NCI-H345 treated with DMSO at 0.1 percent for 48 hours (cell line): Measurements from ENCODE around the gene MAPRE2.

Experiments
- DNase-seq: peaks from one replicate; lab custom pipeline; 2025; ENCODE audit not compliant: unreplicated experiment; lab: John Stamatoyannopoulos, UW

Gene MAPRE2

GRCh38 chr18:35061336-35061735 is 20.1 kb downstream of the MAPRE2 start:
- DNase-seq: no peak

- DNase-seq: no peak
Observed at GRCh38 chr18:35061804-35062203, 20.6 kb downstream of the MAPRE2 start.

- no peak for DNase-seq
Observed at GRCh38 chr18:35062408-35062807, 21.2 kb downstream of the MAPRE2 start.

- no peak for DNase-seq
Observed at GRCh38 chr18:35063875-35064690, 22.9 kb downstream of the MAPRE2 start.

GRCh38 chr18:35067454-35067853 is 26.2 kb downstream of the MAPRE2 start:
- no peak for DNase-seq

- DNase-seq: no peak
Observed at GRCh38 chr18:35071819-35072247, 30.6 kb downstream of the MAPRE2 start.

- DNase-seq: no peak
Observed at GRCh38 chr18:35072616-35073015, 31.4 kb downstream of the MAPRE2 start.

GRCh38 chr18:35073186-35074105 is 32.2 kb downstream of the MAPRE2 start:
- DNase-seq: no peak

DNA sequence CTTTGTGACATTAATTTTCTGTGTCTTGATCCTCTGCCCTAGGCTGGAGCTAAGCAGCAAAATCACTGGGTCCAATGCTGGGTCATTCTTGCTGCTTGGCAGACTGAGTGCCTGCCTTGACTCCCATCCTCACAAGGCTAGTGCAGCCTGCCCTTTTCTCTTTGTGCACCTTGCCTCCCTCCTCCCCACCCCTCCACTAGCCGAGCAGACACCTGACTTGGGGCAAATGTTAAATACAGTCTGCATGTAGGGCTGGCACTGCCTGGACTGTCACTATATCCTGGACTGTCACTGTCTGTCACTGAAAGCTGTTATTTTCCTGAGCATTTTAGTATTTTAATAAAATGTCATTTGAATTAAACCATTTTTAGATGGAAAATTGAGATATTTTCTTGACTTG is 33.4 kb downstream of the MAPRE2 start:
- DNase-seq: no peak

GRCh38 chr18:35075132-35075531 is 33.9 kb downstream of the MAPRE2 start:
- no peak for DNase-seq

- DNase-seq: no peak
Observed at GRCh38 chr18:35076135-35076924, 35.1 kb downstream of the MAPRE2 start.

DNA sequence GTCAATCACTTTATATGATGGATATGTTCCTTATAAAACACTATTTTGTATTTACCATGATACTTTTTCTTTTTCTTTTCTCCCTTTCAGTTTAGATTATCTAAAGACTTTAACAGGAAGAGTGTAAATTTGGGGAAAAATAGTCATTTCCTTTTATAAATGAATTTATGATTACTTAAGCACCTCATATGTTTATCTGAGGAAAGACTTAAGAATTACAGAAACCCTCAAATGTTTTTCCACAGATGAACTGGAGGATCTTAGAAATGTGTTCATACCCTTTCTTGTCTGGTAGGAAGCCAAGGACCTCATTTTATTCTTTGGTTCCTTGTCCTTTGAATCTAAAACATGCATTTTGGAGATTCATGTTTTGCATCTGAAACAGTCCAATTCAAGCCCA is 36.7 kb downstream of the MAPRE2 start:
- DNase-seq: no peak

DNA sequence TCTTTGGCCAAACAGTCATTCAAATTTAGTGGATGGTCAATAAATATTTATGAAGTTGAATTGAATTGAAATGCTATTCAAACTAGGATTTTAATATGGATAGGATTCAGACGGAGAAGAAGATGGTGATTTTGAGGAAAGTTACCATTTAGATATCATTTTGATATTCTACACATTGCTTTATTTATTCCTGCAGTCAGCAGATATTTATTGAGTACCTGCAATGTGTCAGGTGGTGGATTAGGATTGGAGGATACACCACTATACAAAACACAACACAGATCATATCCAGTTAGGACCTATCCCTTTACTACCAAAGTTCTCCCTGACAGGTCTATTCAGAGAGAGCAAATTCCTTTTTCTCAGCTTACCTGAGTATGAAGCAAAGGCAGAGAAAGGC is 38.8 kb downstream of the MAPRE2 start:
- no peak for DNase-seq

GRCh38 chr18:35083174-35083712 is 42.0 kb downstream of the MAPRE2 start:
- DNase-seq: no peak

- no peak for DNase-seq
Observed at GRCh38 chr18:35084494-35085449, 43.6 kb downstream of the MAPRE2 start.

GRCh38 chr18:35085450-35086380 is 44.5 kb downstream of the MAPRE2 start:
- no peak for DNase-seq

DNA sequence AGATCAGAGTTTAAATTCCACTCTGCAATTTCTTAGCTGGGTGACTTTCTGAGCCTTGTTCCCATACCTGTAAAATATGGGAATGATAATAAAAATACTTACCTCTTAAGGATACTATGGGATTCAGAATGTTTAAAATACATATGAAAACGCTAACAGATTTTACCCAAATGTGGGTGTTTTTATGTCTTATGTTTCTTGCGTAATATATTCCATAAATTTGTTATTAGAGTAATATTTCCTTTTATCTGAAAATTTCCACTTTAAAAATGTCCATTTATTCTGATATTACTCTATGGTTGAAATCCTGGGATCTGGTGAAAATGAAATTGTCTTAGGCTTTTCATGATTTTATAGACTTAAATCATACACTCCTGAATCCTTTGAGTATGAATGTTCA is 45.5 kb downstream of the MAPRE2 start:
- no peak for DNase-seq

DNA sequence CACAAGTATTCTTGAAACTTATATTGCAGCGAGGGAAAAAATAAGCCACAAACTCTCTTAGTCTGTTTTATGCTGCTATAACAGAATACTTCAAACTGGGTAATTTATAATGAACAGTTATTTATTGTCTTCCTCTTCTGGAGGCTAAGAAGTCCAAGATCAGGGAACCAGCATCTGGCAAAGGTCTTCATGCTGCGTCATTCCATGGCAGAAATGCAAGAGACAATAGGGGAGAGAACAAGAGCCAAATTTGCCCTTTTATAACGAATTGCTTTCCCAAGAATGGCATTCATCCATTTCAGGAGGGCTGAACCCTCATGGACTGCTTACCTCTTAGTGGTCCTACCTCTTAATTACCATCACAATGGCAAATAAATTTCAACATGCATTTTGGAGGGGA is 46.5 kb downstream of the MAPRE2 start:
- no peak for DNase-seq

DNA sequence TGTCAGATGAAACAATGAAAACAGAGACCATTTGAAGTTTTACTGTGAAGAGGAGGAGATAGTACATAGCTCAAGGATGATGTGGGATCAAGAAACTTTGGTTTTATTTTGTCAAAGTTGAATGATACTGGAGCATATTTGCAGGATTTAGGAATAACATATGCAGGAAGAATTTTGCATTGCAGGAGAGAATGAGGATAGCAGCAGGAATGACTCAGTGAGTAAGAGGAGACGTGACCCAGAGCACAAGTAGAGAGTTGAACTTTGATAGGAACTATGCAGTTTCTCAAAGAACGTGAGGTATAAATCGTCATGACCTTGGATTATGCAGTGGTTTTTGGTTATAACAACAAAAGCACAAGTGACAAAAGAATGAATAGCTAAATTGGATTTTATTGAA is 47.7 kb downstream of the MAPRE2 start:
- no peak for DNase-seq
